ENCODE results near the gene ROR1. TPM values are rescaled to one million over a fixed set of nuclear protein-coding genes. Genes with fewer than 3 reads are reported as not detected.

Gene ROR1
- total RNA-seq, 1 donor from 2014 or later: 0.26 TPM

- no peak for DNase-seq (ENCODE audit: low read depth)
- no peak for FAIRE-seq
- Histone ChIP-seq H3K27me3 (ENCODE audit: control insufficient read depth, insufficient read depth, low read length) (no peaks in the 10 kb centered on the region), H3K4me3 (ENCODE audit: low read depth, low read length) (no peak overlapping the region), H3K36me3 (ENCODE audit: control insufficient read depth, insufficient read depth, low read length) (no peaks in the 10 kb centered on the region)
- TF ChIP-seq CTCF (IDR thresholded peaks at IDR 0.05; ENCODE audit: insufficient read depth, low read length, severe bottlenecking): no peak
These were observed 25.2 kb upstream of the ROR1 start for GRCh38 chr1:63748641-63749040.

DNA sequence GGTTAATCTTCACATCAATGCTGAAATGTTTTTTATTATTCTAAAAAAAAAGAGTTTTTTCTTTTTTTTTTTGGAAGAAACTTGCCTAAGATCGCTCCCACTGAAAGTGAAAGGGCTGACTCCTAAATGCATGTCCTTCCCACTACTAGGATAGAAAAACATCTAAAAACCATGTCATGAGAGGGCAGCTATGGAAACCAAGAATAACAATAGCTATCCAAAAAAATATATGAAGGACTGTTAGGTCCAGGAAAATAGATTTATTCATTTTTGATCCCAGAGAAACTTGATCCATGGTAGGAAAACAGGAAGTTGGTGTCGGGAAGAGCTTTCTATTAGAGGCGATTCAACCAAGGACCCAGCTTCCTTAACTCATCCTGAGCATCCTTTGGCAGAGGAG is 23.1 kb upstream of the ROR1 start:
- no peak for TF ChIP-seq CTCF (IDR thresholded peaks at IDR 0.05; ENCODE audit: insufficient read depth, low read length, severe bottlenecking)
- no peak overlapping the region for H3K4me3 ChIP-seq (ENCODE audit: low read depth, low read length)
- DNase-seq (ENCODE audit: low read depth): no peak
- H3K27me3 ChIP-seq (ENCODE audit: control insufficient read depth, insufficient read depth, low read length): no peaks in the 10 kb centered on the region
- no peak for FAIRE-seq
- no peaks in the 10 kb centered on the region for H3K36me3 ChIP-seq (ENCODE audit: control insufficient read depth, insufficient read depth, low read length)

GRCh38 chr1:63752176-63752575 is 21.6 kb upstream of the ROR1 start:
- TF ChIP-seq CTCF (IDR thresholded peaks at IDR 0.05; ENCODE audit: insufficient read depth, low read length, severe bottlenecking): no peak
- DNase-seq (ENCODE audit: low read depth) (no peak), FAIRE-seq (no peak)
- Histone ChIP-seq H3K27me3 (ENCODE audit: control insufficient read depth, insufficient read depth, low read length) (no peaks in the 10 kb centered on the region), H3K36me3 (ENCODE audit: control insufficient read depth, insufficient read depth, low read length) (no peaks in the 10 kb centered on the region), H3K4me3 (ENCODE audit: low read depth, low read length) (no peak overlapping the region)

DNA sequence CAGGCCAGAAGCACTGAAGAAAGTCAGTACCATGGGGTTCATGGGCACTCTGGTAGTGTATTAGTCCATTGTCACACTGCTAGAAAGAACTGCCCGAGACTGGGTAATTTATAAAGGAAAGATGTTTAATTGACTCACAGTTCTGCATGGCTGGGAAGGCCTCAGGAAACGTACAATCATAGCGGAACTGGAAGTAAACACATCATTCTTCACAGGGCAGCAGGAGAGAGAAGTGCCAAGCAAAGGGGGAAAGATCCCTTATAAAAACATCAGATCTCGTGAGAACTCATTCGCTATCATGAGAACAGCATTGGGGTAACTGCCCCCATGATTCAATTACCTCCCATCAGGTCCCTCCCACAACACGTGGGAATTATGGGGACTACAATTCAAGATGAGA is 20.2 kb upstream of the ROR1 start:
- Histone ChIP-seq H3K4me3 (ENCODE audit: low read depth, low read length) (no peak overlapping the region), H3K36me3 (ENCODE audit: control insufficient read depth, insufficient read depth, low read length) (no peaks in the 10 kb centered on the region), H3K27me3 (ENCODE audit: control insufficient read depth, insufficient read depth, low read length) (no peaks in the 10 kb centered on the region)
- no peak for FAIRE-seq
- no peak for DNase-seq (ENCODE audit: low read depth)
- no peak for TF ChIP-seq CTCF (IDR thresholded peaks at IDR 0.05; ENCODE audit: insufficient read depth, low read length, severe bottlenecking)

DNA sequence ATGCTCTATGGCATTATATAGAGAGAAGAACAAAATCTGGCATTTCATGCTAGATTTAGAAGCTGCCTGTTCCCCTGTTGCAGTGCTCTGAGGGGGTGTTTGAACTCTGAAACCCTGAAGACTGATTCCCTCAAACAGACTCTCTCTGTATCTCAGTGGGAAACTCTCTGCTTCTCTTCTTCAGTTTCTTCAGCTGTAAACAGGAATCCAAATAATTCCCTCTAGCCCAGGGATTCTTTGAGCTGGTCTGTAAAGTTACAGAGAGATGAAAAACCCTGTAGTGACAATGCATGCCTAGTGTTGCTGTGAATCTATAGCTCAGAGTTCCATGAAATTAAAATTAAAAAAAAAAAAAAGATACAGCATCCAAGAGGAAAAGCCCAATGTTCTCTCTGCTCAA is 17.0 kb upstream of the ROR1 start:
- no peak overlapping the region for H3K4me3 ChIP-seq (ENCODE audit: low read depth, low read length)
- FAIRE-seq (no peak), DNase-seq (ENCODE audit: low read depth) (no peak)
- no peak for TF ChIP-seq CTCF (IDR thresholded peaks at IDR 0.05; ENCODE audit: insufficient read depth, low read length, severe bottlenecking)
- no peaks in the 10 kb centered on the region for H3K27me3 ChIP-seq (ENCODE audit: control insufficient read depth, insufficient read depth, low read length)
- H3K36me3 ChIP-seq (ENCODE audit: control insufficient read depth, insufficient read depth, low read length): no peaks in the 10 kb centered on the region

GRCh38 chr1:63757334-63757733 is 16.5 kb upstream of the ROR1 start:
- FAIRE-seq (no peak), DNase-seq (ENCODE audit: low read depth) (no peak)
- TF ChIP-seq CTCF (IDR thresholded peaks at IDR 0.05; ENCODE audit: insufficient read depth, low read length, severe bottlenecking): no peak
- Histone ChIP-seq H3K4me3 (ENCODE audit: low read depth, low read length) (no peak overlapping the region), H3K27me3 (ENCODE audit: control insufficient read depth, insufficient read depth, low read length) (no peaks in the 10 kb centered on the region), H3K36me3 (ENCODE audit: control insufficient read depth, insufficient read depth, low read length) (no peaks in the 10 kb centered on the region)
